H9 (cell line): ENCODE results near the gene CCNJL. TPM values are rescaled to one million over a fixed set of nuclear protein-coding genes. Genes with fewer than 3 reads are reported as not detected.
A peak's percentile ranks its signal among the peaks of the same experiment; 100 is the strongest.

ENCODE experiments used
- DNase-seq: peaks from one replicate; pipeline ENCODE4 v3.0.0-alpha.2; 2017
- H2AFZ ChIP-seq: one replicate; pipeline ENCODE4 v1.6.1; 2013; ENCODE audit warnings: mild to moderate bottlenecking, low read length, control low read depth, moderate library complexity
- H2AK5ac ChIP-seq: 2 replicates; pipeline ENCODE4 v1.6.1; 2013; ENCODE audit warnings: low read length, control low read depth, mixed read lengths; ENCODE audit not compliant: insufficient read length
- H2BK120ac ChIP-seq: one replicate; pipeline ENCODE4 v1.6.1; 2013; ENCODE audit warnings: low read depth, mild to moderate bottlenecking, low read length, control low read depth, inconsistent platforms; ENCODE audit not compliant: poor library complexity, severe bottlenecking
- H2BK12ac ChIP-seq: 2 replicates; pipeline ENCODE4 v1.6.1; 2013; ENCODE audit warnings: low read length, control low read depth, mixed read lengths, low read depth; ENCODE audit not compliant: insufficient read length
- H2BK15ac ChIP-seq: 2 replicates; pipeline ENCODE4 v1.6.1; 2013; ENCODE audit warnings: low read depth, low read length, control low read depth
- H2BK20ac ChIP-seq: one replicate; pipeline ENCODE4 v1.6.1; 2013; ENCODE audit warnings: low read depth, mild to moderate bottlenecking, low read length, control low read depth, inconsistent platforms; ENCODE audit not compliant: poor library complexity, severe bottlenecking
- H2BK5ac ChIP-seq: 2 replicates; pipeline ENCODE4 v1.6.1; 2013; ENCODE audit warnings: low read length, control low read depth, mixed read lengths; ENCODE audit not compliant: insufficient read length
- H3K14ac ChIP-seq: 2 replicates; pipeline ENCODE4 v1.6.1; 2013; ENCODE audit warnings: low read length, control low read depth; ENCODE audit not compliant: insufficient read depth
- H3K18ac ChIP-seq: 2 replicates; pipeline ENCODE4 v1.6.1; 2013; ENCODE audit warnings: low read depth, mild to moderate bottlenecking, mixed read lengths, low read length, control low read depth; ENCODE audit not compliant: insufficient read length
- H3K23ac ChIP-seq: 2 replicates; pipeline ENCODE4 v1.6.1; 2013; ENCODE audit warnings: low read length, control low read depth, mixed read lengths, low read depth; ENCODE audit not compliant: insufficient read length
- H3K23me2 ChIP-seq: 2 replicates; pipeline ENCODE4 v1.6.1; 2013; ENCODE audit warnings: low read depth, mild to moderate bottlenecking, mixed read lengths, low read length, control low read depth; ENCODE audit not compliant: insufficient read length, poor library complexity, severe bottlenecking
- H3K27ac ChIP-seq: 2 replicates; pipeline ENCODE4 v1.5.1; 2013; ENCODE audit warnings: low read length, control low read depth, mixed read lengths, low read depth; ENCODE audit not compliant: insufficient read length
- H3K27me3 ChIP-seq: 2 replicates; pipeline ENCODE4 v1.6.1; 2013; ENCODE audit warnings: low read length, control low read depth, inconsistent platforms; ENCODE audit not compliant: insufficient read depth
- H3K4ac ChIP-seq: 2 replicates; pipeline ENCODE4 v1.6.1; 2013; ENCODE audit warnings: low read depth, mild to moderate bottlenecking, control low read depth, inconsistent platforms, low read length, moderate library complexity
- H3K4me1 ChIP-seq: 2 replicates; pipeline ENCODE4 v1.6.1; 2013; ENCODE audit warnings: low read length, control low read depth, inconsistent platforms; ENCODE audit not compliant: insufficient read depth
- H3K4me2 ChIP-seq: 2 replicates; pipeline ENCODE4 v1.6.1; 2013; ENCODE audit warnings: low read length, control low read depth, mixed read lengths; ENCODE audit not compliant: insufficient read length, insufficient read depth
- H3K56ac ChIP-seq: 2 replicates; pipeline ENCODE4 v1.6.1; 2013; ENCODE audit warnings: low read depth, mild to moderate bottlenecking, mixed read lengths, low read length, control low read depth; ENCODE audit not compliant: insufficient read length
- H3K79me1 ChIP-seq: 2 replicates; pipeline ENCODE4 v1.6.1; 2013; ENCODE audit warnings: low read depth, mild to moderate bottlenecking, moderate library complexity, low read length, control low read depth, inconsistent platforms; ENCODE audit not compliant: insufficient read depth, poor library complexity, severe bottlenecking
- H3K79me2 ChIP-seq: 2 replicates; pipeline ENCODE4 v1.6.1; 2013; ENCODE audit warnings: low read length, control low read depth, inconsistent platforms; ENCODE audit not compliant: insufficient read depth
- H3K9ac ChIP-seq: 2 replicates; pipeline ENCODE4 v1.6.1; 2013; ENCODE audit warnings: low read length, control low read depth, mixed read lengths; ENCODE audit not compliant: insufficient read length; ENCODE audit errors: extremely low read depth
- H3K9me3 ChIP-seq: one replicate; pipeline ENCODE4 v1.6.1; 2013; ENCODE audit warnings: low read depth, low read length, inconsistent platforms; ENCODE audit not compliant: control insufficient read depth
- H3T11ph ChIP-seq: one replicate; pipeline ENCODE4 v1.6.1; 2013; ENCODE audit warnings: mild to moderate bottlenecking, low read length, control low read depth, inconsistent platforms
- H4K20me1 ChIP-seq: one replicate; pipeline ENCODE4 v1.6.1; 2013; ENCODE audit not compliant: control insufficient read depth, insufficient read length, insufficient read depth
- H4K5ac ChIP-seq: 2 replicates; pipeline ENCODE4 v1.6.1; 2013; ENCODE audit warnings: low read depth, mild to moderate bottlenecking, mixed read lengths, low read length, control low read depth; ENCODE audit not compliant: insufficient read length
- H4K8ac ChIP-seq: replicated peaks from 2 replicates; pipeline ENCODE4 v1.6.1; 2013; ENCODE audit warnings: low read length, control low read depth, mixed read lengths, low read depth; ENCODE audit not compliant: insufficient read length
- H4K91ac ChIP-seq: 2 replicates; pipeline ENCODE4 v1.6.1; 2013; ENCODE audit warnings: low read depth, mild to moderate bottlenecking, moderate library complexity, mixed read lengths, low read length, control low read depth; ENCODE audit not compliant: insufficient read length
- H3K27ac Mint-ChIP-seq, 3 experiments: 2 replicates in 2 of 3; 3 replicates in 1 of 3; pipeline ENCODE4 v1.8.0; 2020 to 2021; ENCODE audit warnings: mixed read lengths in 3 of 3, mild to moderate bottlenecking in 1 of 3, moderate library complexity in 1 of 3
- H3K27me3 Mint-ChIP-seq: 2 replicates; pipeline ENCODE4 v1.8.0; 2021; ENCODE audit warnings: low read depth, mild to moderate bottlenecking, moderate library complexity, mixed read lengths
- H3K36me3 Mint-ChIP-seq, 3 experiments: 2 replicates in 2 of 3; 3 replicates in 1 of 3; pipeline ENCODE4 v1.8.0; 2020 to 2021; ENCODE audit warnings: low read depth in 3 of 3, mixed read lengths in 3 of 3; ENCODE audit not compliant: insufficient read depth in 1 of 3
- H3K4me1 Mint-ChIP-seq, 2 experiments: 2 replicates each; pipeline ENCODE4 v1.8.0; 2020; ENCODE audit warnings: mixed read lengths in 2 of 2
- H3K4me3 Mint-ChIP-seq, 2 experiments: 2 replicates in 1 of 2; 3 replicates in 1 of 2; pipeline ENCODE4 v1.8.0; 2020 to 2021; ENCODE audit warnings: mild to moderate bottlenecking in 2 of 2, mixed read lengths in 2 of 2, moderate library complexity in 1 of 2
- H3K9me3 Mint-ChIP-seq, 2 experiments: 2 replicates in 1 of 2; 3 replicates in 1 of 2; pipeline ENCODE4 v1.8.0; 2020; ENCODE audit warnings: mild to moderate bottlenecking in 2 of 2, mixed read lengths in 2 of 2, moderate library complexity in 1 of 2
- whole genome bisulfite sequencing: extraction: QIAGEN DNeasy Blood & Tissue Kit; methylation state at CpG from one replicate; pipeline ENCODE4 v1.1.7; 2013; ENCODE audit warnings: missing lambda C conversion rate, low lambda C conversion rate, mixed read lengths; ENCODE audit not compliant: insufficient read length; ENCODE audit errors: extremely low coverage; 5-methylcytosine and 5-hydroxymethylcytosine counted together
- total RNA-seq: library from RNA; stranded (reverse); gene quantifications from 2 replicates; pipeline ENCODE4 v1.2.1, GENCODE V29; 2021
- TF ChIP-seq, protein P1 (sequence below): fragments of 200-600 bp; sonication (generic); conservative IDR thresholded peaks from 3 replicates; pipeline ENCODE4 v1.8.0; 2021; ENCODE audit warnings: antibody characterized with exemption, mild to moderate bottlenecking

Gene CCNJL
- total RNA-seq, 1 experiment from 2014 or later, result 26.9 TPM

GRCh38 chr5:160359816-160360215, 47.5 kb upstream of the CCNJL start:
- no peak overlapping the region for H4K91ac ChIP-seq
- peaks cover 9 to 23% of the 10 kb centered on the region in 2 experiments for H3K4me1 Mint-ChIP-seq
- H3K18ac ChIP-seq, result no peak overlapping the region
- no peak overlapping the region for H3K56ac ChIP-seq
- H2AFZ ChIP-seq, result no peak overlapping the region
- no CpG with 5 or more reads among the region's 4 CpGs for WGBS
- H2BK120ac ChIP-seq, result no peak overlapping the region
- H4K20me1 ChIP-seq, result no peaks in the 10 kb centered on the region
- H3K27me3 ChIP-seq, result no peaks in the 10 kb centered on the region
- H3K36me3 Mint-ChIP-seq, result no peaks in the 10 kb centered on the region
- H3K9me3 ChIP-seq, result no peaks in the 10 kb centered on the region
- DNase-seq, result peak; percentile 60
- H2AK5ac ChIP-seq, result no peak overlapping the region
- TF ChIP-seq, protein P1, sequence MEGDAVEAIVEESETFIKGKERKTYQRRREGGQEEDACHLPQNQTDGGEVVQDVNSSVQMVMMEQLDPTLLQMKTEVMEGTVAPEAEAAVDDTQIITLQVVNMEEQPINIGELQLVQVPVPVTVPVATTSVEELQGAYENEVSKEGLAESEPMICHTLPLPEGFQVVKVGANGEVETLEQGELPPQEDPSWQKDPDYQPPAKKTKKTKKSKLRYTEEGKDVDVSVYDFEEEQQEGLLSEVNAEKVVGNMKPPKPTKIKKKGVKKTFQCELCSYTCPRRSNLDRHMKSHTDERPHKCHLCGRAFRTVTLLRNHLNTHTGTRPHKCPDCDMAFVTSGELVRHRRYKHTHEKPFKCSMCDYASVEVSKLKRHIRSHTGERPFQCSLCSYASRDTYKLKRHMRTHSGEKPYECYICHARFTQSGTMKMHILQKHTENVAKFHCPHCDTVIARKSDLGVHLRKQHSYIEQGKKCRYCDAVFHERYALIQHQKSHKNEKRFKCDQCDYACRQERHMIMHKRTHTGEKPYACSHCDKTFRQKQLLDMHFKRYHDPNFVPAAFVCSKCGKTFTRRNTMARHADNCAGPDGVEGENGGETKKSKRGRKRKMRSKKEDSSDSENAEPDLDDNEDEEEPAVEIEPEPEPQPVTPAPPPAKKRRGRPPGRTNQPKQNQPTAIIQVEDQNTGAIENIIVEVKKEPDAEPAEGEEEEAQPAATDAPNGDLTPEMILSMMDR, result no peak
- H3K23me2 ChIP-seq, result no peaks in the 10 kb centered on the region
- no peaks in the 10 kb centered on the region for H3K79me2 ChIP-seq
- no peak overlapping the region for H3K4me2 ChIP-seq
- H4K8ac ChIP-seq, result no peak overlapping the region
- H3K27ac Mint-ChIP-seq, result no peak overlapping the region; a peak in 1 of 7 replicates
- no peak overlapping the region for H2BK12ac ChIP-seq
- no peak overlapping the region for H3T11ph ChIP-seq
- no peak overlapping the region for H3K4ac ChIP-seq
- H3K27me3 Mint-ChIP-seq, result peaks cover 3% of the 10 kb centered on the region
- H3K14ac ChIP-seq, result no peak overlapping the region
- no peak overlapping the region for H3K4me3 Mint-ChIP-seq
- H3K9me3 Mint-ChIP-seq, result no peaks in the 10 kb centered on the region
- no peak overlapping the region for H4K5ac ChIP-seq
- no peaks in the 10 kb centered on the region for H3K79me1 ChIP-seq
- 0 out of 2 replicates have a peak, but pooled peaks cover 2% of the 10 kb centered on the region for H3K4me1 ChIP-seq
- no peak overlapping the region for H2BK5ac ChIP-seq
- no peak overlapping the region for H3K27ac ChIP-seq
- H2BK15ac ChIP-seq, result no peak overlapping the region
- no peak overlapping the region for H2BK20ac ChIP-seq
- H3K23ac ChIP-seq, result no peak overlapping the region
- H3K9ac ChIP-seq, result no peak overlapping the region
